ENCODE results near the gene NAT8. TPM values are rescaled to one million over a fixed set of nuclear protein-coding genes. Genes with fewer than 3 reads are reported as not detected.
"Not testable (repeated sequence)": the region's sequence is repeated elsewhere in the genome, so short reads cannot be mapped to it uniquely, and the experiment has no call there.

The NAT8 gene
- 10 to 100 TPM; 29.7 to 32.3 (median 30.4) TPM for polyA plus RNA-seq (ENCODE audit: insufficient read length in 3 of 3)
- long read RNA-seq, donor 1, transcript NAT8-201 (2 exons, 947 nt), result major isoform, 15 of 15 reads
- long read RNA-seq, donor 1, partial matches to known transcripts, result 0 of 15 reads
- long read RNA-seq, donor 1, other reads (novel, unspliced or antisense), result 0 of 15 reads
- long read RNA-seq, donor 2, transcript NAT8-201 (2 exons, 947 nt), result major isoform, 25 of 32 reads
- long read RNA-seq, donor 2, partial matches to known transcripts, result 7 of 32 reads
- long read RNA-seq, donor 2, other reads (novel, unspliced or antisense), result 0 of 32 reads
- long read RNA-seq, donor 3, transcript NAT8-201 (2 exons, 947 nt), result major isoform, 13 of 19 reads
- long read RNA-seq, donor 3, partial matches to known transcripts, result 6 of 19 reads
- long read RNA-seq, donor 3, other reads (novel, unspliced or antisense), result 0 of 19 reads
- long read RNA-seq, donor 4, transcript NAT8-201 (2 exons, 947 nt), result major isoform, 15 of 15 reads
- long read RNA-seq, donor 4, partial matches to known transcripts, result 0 of 15 reads
- long read RNA-seq, donor 4, other reads (novel, unspliced or antisense), result 0 of 15 reads
- long read RNA-seq, donor 5, transcript NAT8-201 (2 exons, 947 nt), result major isoform, 12 of 12 reads
- long read RNA-seq, donor 5, partial matches to known transcripts, result 0 of 12 reads
- long read RNA-seq, donor 5, other reads (novel, unspliced or antisense), result 0 of 12 reads
- long read RNA-seq, donor 6, transcript NAT8-201 (2 exons, 947 nt), result major isoform, 21 of 21 reads
- long read RNA-seq, donor 6, partial matches to known transcripts, result 0 of 21 reads
- long read RNA-seq, donor 6, other reads (novel, unspliced or antisense), result 0 of 21 reads
- long read RNA-seq, donor 7, transcript NAT8-201 (2 exons, 947 nt), result major isoform, 11 of 11 reads
- long read RNA-seq, donor 7, partial matches to known transcripts, result 0 of 11 reads
- long read RNA-seq, donor 7, other reads (novel, unspliced or antisense), result 0 of 11 reads
- long read RNA-seq, donor 8, result 0 reads
- long read RNA-seq, donor 9, transcript NAT8-201 (2 exons, 947 nt), result major isoform, 21 of 21 reads
- long read RNA-seq, donor 9, partial matches to known transcripts, result 0 of 21 reads
- long read RNA-seq, donor 9, other reads (novel, unspliced or antisense), result 0 of 21 reads
- long read RNA-seq, donor 10, transcript NAT8-201 (2 exons, 947 nt), result major isoform, 19 of 19 reads
- long read RNA-seq, donor 10, partial matches to known transcripts, result 0 of 19 reads
- long read RNA-seq, donor 10, other reads (novel, unspliced or antisense), result 0 of 19 reads
- long read RNA-seq, donor 11, transcript NAT8-201 (2 exons, 947 nt), result major isoform, 11 of 11 reads
- long read RNA-seq, donor 11, partial matches to known transcripts, result 0 of 11 reads
- long read RNA-seq, donor 11, other reads (novel, unspliced or antisense), result 0 of 11 reads
- long read RNA-seq, donor 12, transcript NAT8-201 (2 exons, 947 nt), result major isoform, 18 of 18 reads
- long read RNA-seq, donor 12, partial matches to known transcripts, result 0 of 18 reads
- long read RNA-seq, donor 12, other reads (novel, unspliced or antisense), result 0 of 18 reads
- long read RNA-seq, donor 13, transcript NAT8-201 (2 exons, 947 nt), result major isoform, 6 of 6 reads
- long read RNA-seq, donor 13, partial matches to known transcripts, result 0 of 6 reads
- long read RNA-seq, donor 13, other reads (novel, unspliced or antisense), result 0 of 6 reads
- long read RNA-seq, donor 14, result 0 reads
- long read RNA-seq, donor 15, transcript NAT8-201 (2 exons, 947 nt), result major isoform, 9 of 15 reads
- long read RNA-seq, donor 15, partial matches to known transcripts, result 6 of 15 reads
- long read RNA-seq, donor 15, other reads (novel, unspliced or antisense), result 0 of 15 reads
- long read RNA-seq, donor 16, transcript NAT8-201 (2 exons, 947 nt), result major isoform, 27 of 35 reads
- long read RNA-seq, donor 16, partial matches to known transcripts, result 8 of 35 reads
- long read RNA-seq, donor 16, other reads (novel, unspliced or antisense), result 0 of 35 reads

GRCh38 chr2:73642338-73643018, at the start of gene NAT8:
TSS of gene NAT8 (minus strand) at chr2:73642422. CDS start at chr2:73641628, 794 bp downstream.
- no peak for DNase-seq

GRCh38 chr2:73690372-73691088, 48.3 kb upstream of the NAT8 start:
- not testable (repeated sequence) for DNase-seq

GRCh38 chr2:73688494-73688893, 46.3 kb upstream of the NAT8 start:
- not testable (repeated sequence) for DNase-seq

- no peak for DNase-seq
These were observed 43.7 kb upstream of the NAT8 start for GRCh38 chr2:73685764-73686438.

GRCh38 chr2:73684905-73685304, 42.7 kb upstream of the NAT8 start:
- not testable (repeated sequence) for DNase-seq

- not testable (repeated sequence) for DNase-seq
These were observed 42.1 kb upstream of the NAT8 start for GRCh38 chr2:73684325-73684724.

- DNase-seq, result peak; percentile 16
These were observed 37.8 kb upstream of the NAT8 start for GRCh38 chr2:73679951-73680571.

GRCh38 chr2:73679237-73679636, 37.0 kb upstream of the NAT8 start:
- not testable (repeated sequence) for DNase-seq

- DNase-seq, result not testable (repeated sequence)
These were observed 35.8 kb upstream of the NAT8 start for GRCh38 chr2:73678008-73678407.

GRCh38 chr2:73676211-73676610, 34.0 kb upstream of the NAT8 start:
- DNase-seq, result not testable (repeated sequence)

GRCh38 chr2:73674696-73675157, 32.5 kb upstream of the NAT8 start:
- not testable (repeated sequence) for DNase-seq

GRCh38 chr2:73669976-73670375, 27.8 kb upstream of the NAT8 start:
- not testable (repeated sequence) for DNase-seq

- DNase-seq, result not testable (repeated sequence)
These were observed 25.0 kb upstream of the NAT8 start for GRCh38 chr2:73667239-73667638.

GRCh38 chr2:73654175-73654574, 12.0 kb upstream of the NAT8 start:
- no peak for DNase-seq

GRCh38 chr2:73652348-73652747, 10.1 kb upstream of the NAT8 start:
- DNase-seq, result no peak

GRCh38 chr2:73651591-73652230, 9.5 kb upstream of the NAT8 start:
- DNase-seq, result no peak

- DNase-seq, result not testable (repeated sequence)
These were observed 5.5 kb upstream of the NAT8 start for GRCh38 chr2:73647690-73648089.
